NCI-H69 (cell line): ENCODE data around the gene RYK.
A peak's percentile ranks its signal among the peaks of the same experiment; 100 is the strongest.
"Not testable (repeated sequence)": the region's sequence is repeated elsewhere in the genome, so short reads cannot be mapped to it uniquely, and the experiment has no call there.

Source experiments
- DNase-seq: peaks from one replicate; lab custom pipeline; 2025; lab: John Stamatoyannopoulos, UW

The RYK gene

DNA sequence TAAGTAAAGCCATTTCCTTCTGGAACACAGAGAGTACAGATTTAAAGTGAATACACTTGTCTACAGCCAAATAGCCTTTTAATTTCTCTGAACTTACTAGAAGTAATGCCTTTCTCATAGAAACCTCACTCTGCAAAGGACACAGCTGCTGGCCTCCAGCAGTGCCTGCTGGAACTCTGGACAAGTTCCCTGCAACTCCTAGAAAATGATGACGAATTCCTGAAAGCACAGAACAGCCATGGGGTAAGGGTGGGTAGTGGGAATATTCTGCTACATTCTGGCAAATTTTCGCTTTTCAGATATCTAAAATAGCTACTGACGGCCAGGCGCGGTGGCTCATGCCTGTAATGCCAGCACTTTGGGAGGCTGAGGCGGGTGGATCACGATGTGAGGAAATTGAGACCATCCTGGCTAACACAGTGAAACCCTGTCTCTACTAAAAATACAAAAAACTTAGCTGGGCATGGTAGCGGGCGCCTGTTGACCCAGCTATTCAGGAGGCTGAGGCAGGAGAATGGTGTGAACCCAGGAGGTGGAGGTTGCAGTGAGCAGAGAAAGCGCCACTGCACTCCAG is 34.4 kb downstream of the RYK start:
- no peak for DNase-seq

DNA sequence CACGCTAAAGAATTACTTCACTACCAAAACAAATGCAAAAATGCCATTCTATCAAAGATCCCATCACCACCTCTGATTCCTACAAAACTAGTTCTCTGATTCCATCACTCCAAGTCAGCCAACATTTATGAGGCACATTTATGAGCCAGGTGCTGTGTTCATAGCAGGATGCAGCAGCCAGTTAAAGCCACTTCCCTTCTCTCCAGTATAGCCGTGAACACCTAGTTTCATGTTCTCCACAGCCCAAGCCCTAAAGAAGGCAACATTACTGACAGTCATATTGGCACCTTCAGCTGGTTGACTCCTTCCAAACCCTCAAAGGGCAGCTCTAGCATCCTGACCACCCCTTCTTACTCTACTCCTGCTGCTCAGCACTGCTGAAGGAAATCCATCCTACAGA is 36.4 kb downstream of the RYK start:
- DNase-seq, result no peak

DNA sequence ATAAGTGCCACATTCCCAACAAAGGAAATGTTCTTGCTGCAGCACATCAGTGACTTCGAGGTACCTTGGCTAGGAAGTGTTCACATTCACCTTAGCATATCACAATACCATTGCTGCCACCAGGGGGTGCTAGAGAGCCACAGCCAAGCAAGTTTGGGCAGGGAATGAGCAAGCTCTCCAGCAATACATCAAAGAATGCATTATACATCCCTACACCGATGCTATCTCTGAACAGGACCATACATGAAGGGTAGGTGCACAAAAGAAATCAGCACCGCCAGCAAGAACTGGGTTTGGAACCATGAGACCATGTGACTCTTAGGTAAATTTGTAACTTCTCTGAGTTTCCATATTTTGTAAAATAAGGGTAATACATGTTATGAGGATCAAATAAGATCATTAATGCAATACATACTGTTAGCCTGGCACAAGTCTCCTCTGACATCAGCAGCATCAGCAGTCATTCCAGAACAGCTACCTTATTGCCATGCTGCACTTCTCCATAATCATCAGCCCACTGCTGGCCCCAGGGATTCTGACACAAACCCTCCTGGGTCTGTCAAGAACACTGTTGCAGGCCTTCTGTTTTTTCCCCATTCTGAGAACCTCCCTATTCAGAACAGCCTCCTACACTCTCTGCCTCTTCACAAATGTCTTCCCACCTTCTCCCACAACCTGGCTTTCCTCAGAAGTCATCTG is 37.5 kb downstream of the RYK start:
- peak; percentile 60 for DNase-seq

DNA sequence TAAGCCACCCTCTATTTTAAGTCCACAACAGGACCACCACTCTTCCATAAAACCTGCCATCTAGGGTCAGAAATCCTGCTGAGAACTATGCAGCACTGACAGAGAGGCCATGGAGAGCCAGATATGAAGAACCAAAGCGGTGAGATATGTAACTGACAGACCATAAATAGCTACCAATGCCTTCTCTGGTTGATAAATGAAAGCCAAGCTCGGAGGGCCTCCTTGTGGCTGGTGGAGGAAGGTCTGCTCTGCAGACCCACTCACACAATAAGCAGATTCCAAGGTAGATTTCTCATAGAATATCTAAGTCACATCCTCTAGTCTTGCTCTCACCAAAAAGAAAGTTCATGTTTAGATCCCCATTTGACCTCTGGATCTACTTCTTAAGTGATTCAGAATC is 38.9 kb downstream of the RYK start:
- DNase-seq, result peak; percentile 54

DNA sequence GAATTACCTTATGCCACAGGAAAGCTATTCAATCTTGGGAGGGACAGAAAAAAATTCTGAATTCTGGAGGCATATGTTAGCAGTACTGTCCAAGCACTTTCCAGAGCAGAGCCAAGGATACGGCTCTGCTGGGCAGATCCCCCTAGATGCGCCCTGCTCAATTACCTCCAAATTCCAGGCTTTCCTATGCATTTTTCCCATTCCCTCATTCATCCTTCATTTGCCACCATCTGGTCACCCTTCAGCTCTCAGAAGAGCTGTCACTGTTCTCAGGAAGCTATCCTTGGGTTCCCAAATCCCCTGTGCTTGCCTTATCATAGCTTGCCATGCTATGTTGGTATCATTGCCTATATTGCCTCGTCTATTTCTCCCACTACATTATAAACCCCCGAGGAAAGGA is 45.2 kb downstream of the RYK start:
- no peak for DNase-seq

DNA sequence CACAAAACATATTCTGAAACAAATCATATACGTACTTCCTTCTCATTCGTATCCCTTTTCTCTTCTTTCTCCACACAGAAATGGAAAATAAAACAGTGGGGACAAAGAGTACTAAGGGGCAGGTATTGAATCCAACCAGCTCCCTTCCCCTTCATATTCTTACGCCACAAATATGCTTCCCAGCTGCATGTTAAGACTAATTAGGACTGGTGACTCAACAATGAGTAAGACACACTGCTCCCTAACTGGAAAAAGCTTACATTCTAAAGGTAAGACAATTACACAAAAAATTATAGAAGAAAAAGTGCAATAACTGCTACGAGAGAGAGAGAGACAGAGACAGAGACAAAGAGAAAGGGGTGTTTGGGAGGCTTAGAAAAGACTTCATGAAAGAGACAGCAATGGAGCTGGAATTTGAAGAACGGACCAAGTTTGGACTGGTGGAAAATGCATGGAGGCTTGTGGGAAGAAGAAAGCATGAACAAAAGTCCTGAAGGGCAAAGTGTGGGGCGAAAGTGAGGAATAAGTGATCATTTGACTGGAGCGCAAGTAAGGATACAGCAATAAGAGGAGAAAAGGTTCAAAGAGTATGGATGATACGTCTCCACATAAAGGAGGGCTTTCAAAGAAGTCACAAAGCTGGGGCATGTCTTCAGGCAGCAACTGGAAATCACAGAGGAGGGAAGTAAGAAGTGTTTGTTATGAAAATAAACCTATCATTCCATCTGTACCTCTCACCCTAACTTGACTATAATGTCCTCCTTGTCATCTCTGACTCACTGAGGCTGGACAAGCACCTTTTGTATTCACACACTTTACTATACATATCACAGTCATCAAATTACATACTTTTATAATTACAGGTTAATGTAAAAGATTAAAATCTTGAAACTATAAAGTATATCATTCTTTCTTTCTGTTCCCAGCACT is 49.2 kb downstream of the RYK start:
- DNase-seq, result no peak

DNA sequence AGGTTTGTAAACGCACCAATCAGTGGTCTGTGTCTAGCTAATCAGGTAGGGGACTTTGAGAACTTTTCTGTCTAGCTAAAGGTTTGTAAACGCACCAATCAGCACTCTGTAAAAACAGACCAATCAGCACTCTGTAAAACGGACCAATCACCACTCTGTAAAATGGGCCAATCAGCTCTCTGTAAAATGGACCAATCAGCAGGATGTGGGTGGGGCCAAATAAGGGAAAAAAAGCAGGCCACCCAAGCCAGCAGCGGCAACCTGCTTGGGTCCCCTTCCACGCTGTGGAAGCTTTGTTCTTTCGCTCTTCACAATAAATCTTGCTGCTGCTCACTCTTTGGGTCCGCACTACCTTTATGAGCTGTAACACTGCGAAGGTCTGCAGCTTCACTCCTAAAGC is 50.8 kb downstream of the RYK start:
- DNase-seq, result not testable (repeated sequence)

DNA sequence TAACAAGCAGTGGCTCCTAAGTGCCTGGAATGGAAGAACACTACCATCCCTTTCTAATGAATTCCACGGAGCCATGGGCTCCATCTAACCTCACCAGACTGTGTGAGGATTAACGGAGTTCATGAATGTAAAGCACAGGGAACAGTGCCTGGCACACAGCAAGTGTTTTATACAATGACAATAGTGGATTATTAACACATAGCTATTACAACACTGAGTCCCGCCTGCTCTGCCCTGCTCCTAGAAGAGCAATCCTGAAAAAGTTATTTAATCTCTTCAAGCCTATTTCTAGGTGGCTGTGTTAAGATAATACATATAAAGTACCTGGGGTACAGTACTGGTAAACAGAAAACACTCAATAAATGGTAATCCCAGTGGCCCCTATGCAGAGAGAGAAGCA is 51.4 kb downstream of the RYK start:
- DNase-seq, result no peak

DNA sequence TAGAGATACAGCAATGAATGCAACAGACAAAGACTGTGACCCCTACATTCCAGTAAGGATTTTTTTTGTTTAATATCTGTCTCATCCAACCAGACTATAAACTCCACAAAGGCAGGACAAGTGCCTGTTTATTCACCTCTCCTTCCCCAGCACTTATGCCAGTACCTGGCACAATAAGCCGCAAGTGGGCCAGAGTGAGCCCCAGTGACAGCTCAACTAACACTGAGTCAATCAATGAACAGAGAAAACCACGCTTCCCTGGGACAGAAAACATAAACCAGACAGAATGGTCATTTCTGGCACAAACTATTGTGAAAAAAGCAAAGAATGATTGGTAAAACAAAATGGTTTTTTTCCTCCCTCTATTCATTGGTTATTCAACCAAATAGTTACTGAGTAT is 52.2 kb downstream of the RYK start:
- DNase-seq, result no peak

DNA sequence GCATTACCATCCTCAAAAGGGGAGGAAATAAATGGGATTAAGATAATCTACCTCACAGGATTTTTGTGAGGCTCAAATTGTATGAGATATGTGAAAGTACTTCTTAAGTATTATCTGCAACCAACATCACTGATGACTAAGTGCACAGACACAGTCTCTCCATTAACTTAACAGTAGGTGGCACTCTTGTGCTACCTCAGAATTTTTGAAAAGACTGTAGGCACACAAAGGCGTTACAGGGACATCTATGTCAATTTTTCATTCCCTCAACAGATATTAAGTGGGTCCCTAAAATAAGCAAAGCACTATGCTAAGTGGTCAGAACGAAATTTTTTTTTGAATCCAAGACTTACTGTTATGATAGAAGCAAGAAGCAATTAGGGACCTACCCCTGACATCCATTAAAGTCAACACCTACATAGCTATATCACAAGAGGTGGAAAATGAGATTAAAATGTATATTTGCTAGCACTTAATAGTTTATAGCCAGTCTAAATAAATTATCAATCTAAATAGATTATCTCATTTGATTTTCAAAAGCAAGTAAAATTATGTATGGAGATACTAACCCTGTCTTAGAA is 52.9 kb downstream of the RYK start:
- DNase-seq, result peak; percentile 45

DNA sequence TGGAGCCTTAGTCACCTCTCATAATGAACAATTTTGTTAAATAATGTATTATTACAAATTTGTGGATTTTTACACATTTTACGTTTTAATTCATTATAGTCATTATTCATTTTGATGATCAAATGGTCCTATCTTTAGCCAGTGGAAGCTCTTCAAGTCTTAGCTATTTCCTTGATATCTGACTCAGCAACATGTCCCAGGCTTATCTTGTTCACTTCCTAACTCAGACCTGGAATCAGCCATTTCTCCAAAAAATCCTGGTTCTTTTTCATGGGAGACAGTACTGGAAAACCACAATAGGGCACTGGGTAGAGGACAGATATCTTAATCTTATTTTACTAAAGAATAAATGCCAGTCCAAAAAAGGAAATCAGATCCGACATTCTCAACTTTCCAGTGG is 56.4 kb downstream of the RYK start:
- DNase-seq, result no peak

DNA sequence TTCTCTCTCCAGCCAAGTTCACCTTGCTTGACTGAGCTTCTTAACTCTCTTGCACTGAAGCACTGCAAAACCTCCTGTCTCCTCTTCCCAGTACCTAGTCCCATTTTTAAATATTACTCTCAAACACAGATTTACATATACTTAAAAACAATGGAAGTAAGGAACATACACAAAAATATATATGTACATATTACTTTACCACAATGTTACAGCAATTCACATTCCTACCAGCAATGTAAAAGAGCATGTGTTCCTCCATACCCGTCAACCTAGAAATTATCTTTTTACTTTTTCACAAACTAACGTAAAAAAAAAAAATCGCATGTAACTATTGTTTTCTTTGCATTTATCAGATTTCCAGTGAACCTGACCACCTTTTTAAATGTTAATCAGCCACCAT is 60.4 kb downstream of the RYK start:
- DNase-seq, result no peak

DNA sequence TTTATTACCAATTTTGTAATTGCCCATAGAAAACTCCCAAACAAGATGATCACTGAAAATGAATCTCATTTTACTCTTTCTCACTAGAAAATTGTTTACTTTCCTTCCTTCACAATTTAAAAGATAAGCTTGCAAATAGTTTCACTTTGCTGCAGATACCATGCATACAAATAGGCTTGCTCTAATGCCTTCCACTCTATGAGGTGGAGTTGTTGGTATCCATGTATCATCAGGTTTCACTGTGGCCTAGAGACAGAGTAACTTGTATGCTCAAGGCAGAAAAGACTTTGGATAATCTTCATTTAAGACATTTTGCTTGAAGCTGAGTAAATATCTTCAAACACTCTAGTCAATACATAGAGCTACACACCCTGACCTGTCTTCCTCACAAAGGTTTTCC is 60.8 kb downstream of the RYK start:
- no peak for DNase-seq

DNA sequence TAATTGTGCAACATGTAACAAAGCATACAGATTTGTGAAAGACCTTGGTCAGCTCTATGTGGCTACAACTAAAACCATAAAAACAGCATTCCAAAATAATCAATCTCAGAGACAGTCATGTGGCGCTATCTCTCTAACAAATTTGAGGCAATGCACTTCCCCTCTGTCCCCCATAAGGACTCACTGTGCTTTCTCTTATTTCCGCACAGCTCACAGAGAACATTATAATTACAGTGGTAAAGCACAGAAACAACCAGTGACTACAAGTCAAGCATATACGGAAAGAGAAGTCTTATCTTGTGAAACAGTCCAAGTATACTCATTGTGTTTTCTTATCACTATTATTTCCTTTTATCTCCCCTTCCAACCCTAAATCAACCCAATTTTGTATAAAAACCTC is 64.3 kb downstream of the RYK start:
- DNase-seq, result no peak

DNA sequence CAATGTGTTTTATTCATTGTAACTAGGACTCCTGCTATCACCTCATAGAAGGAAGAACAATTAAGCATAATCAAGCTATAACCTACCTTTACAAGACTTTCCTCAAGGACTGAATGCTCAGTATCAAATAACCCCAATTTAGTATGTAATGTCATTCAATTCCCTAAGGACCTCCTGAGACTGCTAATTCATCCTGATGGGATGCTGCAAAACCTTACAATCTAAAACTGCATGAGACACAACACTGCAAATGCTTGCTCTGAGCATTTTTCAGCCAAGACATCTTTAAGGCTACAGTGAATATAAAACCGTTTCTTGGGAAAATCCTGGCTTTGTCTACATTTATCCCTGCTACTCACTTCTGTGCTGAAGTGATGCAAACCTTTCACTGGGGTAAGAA is 69.9 kb downstream of the RYK start:
- peak; percentile 74 for DNase-seq

DNA sequence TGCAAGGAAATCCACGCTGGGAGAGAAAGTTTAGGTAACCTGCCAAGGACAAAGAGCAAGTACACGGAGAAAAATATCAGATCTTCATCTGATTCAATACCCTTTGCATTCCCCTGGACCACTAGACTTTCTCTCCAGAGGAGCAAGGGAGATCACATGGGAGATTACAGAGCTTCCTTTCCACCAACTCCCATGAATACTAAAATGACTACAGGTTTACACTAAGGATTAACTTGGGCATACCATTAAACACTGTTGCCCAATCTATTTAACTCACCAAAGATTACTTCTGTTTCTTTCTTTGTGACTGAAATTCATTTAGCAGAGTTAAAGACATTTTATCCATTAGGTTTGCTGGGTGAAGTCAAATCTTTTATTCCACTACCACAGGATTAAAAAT is 71.2 kb downstream of the RYK start:
- no peak for DNase-seq

DNA sequence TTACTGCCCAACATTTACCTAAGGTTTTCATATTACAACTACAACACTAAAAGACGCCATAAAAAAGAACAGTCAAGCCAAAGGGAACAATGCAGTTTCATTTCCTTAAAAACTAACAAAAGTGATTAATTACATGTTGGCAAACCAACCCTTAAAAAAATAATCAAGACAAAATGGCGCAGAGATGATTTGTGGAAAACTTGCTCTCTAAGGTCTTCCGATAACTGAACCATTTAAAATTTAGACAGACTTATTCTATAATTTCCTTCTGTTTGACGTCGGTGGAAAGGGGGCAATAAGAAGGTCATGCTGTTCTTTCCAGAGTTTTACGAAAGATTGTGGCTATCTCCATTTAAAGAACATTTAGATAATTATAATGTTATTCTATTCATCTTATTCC is 87.6 kb downstream of the RYK start:
- DNase-seq, result no peak

DNA sequence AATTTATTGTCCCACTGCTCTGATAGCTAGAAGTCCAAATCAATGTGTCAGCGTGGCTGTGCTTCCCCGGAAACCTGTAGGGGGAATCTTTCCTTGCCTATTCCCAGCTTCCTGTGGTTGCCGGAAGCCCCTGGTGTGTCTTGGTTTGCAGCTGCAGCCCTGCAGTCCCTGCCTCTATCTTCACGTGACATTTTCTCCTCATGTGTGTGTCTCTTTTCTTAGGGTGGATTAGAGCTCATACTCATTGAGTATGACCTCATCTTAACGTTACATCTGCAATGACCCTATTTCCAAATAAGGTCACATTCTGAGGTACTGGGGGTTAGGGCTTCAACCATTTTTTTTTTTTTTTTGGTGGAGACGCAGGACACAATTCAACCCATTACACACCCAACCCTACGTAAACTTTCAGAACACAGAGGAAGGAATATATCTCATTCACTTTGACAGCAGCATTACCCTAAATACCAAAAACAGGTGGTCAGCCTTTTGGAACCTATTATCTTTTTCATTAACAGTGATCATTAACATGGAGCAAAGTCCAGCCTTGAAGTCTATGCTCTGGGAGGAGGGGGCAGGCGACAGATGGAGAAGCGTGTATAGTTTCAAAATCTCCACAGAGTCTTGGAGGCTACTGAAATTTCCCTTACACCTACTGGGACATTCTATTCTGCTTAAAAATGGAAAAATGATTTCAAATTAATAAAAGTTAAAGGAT is 88.6 kb downstream of the RYK start:
- DNase-seq, result peak; percentile 88

DNA sequence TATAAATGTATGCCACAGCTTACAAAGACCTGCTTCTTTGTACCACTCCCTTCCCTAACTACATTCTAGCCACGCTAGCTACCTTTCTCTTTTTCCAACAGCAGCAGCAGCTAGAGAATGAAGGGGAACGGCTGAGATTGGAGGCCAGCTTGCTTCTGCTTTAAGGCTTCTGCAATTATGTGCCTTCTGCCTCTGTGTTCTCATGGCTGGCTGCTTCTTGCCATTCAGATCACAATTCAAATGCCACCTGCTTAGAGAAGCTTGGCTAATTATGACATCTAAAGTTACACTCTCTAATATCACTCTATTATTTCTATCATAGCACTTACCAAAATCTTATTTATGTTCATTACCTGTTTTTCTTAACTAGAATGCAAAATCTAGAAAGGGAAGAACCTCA is 95.2 kb downstream of the RYK start:
- DNase-seq, result peak; percentile 33

DNA sequence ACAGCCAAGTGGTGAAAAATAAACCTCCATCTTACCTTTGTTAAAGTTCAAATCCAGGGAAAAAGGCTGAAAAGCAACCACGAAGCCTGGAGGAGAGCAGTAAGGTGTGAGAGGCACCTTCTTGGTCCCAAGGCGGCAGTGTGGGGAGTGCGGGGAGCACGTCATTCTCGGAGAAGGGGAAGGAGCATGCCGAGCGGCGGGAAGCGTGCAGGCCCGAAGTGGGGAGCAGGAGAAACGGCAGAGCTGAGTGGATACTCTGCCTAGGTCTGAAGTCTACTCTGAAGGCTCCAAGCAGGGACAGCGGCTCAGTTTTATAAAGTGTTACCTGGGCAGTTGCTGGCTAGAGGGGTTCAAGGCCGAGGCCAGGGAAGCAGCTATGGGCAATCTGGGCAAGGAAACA is 96.9 kb downstream of the RYK start:
- DNase-seq, result no peak

DNA sequence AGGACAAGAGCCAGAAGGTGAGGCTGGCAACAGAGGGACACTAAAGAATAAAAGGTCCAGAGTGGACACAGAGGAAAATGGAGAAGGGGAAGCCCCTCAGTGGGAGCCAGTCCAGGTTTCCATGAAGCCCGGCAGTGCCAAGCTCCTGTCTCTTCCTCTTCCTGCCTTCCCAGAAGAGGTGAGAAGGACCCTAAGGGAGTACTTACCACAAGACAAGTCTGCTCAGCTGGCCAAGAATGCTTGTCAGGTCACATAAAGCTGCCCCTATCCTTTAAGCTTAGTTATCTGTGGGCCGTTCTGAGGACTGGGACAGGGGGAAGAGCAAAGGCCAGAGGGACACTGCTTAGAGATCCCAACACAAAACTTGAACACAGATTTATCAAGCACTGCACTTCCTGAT is 100.2 kb downstream of the RYK start:
- DNase-seq, result no peak

DNA sequence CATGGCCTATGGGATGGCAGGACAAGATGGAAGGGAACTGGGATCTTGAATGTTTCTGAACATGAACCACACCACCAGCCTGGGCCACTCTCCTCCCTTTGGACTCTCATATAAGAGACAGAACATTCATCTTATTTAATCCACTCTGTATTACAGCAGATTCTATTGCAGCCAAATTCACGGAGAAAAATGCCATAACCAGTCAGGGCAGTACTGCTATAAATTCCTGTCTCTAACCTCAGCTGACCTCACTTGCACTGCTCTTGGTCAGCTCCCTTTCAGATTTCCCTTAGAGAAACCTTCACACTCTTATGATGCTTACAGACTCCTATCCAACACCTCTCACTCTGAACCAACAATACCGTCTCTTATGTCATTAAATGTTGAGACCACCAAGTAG is 101.4 kb downstream of the RYK start:
- no peak for DNase-seq
